Caco-2 (cell line): Measurements from ENCODE around the gene PAWR. TPM values are rescaled to one million over a fixed set of nuclear protein-coding genes. Genes with fewer than 3 reads are reported as not detected.
"Not testable (repeated sequence)": the region's sequence is repeated elsewhere in the genome, so short reads cannot be mapped to it uniquely, and the experiment has no call there.

Experiments
- BruUV-seq: library from RNA; stranded (reverse); fragments of 400-500 nt; replicated peaks from 2 replicates; lab custom pipeline; 2021; lab: Mats Ljungman, UMichigan
- CTCF ChIA-PET: fragments of 300-600 bp; sonication (Branson Sonifier 250); formaldehyde crosslinking; loops from one replicate; lab custom pipeline; 2022; ENCODE audit warnings: antibody characterized with exemption; lab: Charles Lee
- POLR2A ChIA-PET: fragments of 300-600 bp; sonication (Branson Sonifier 250); formaldehyde crosslinking; loops from one replicate; lab custom pipeline; 2022; ENCODE audit warnings: antibody characterized with exemption; lab: Charles Lee
- DNase-seq, 2 experiments: peaks; one replicate each; pipeline versions ENCODE4 v3.0.0 to v3.0.0-alpha.2; 2020 to 2022
- H3K27me3 ChIP-seq: replicated peaks from 2 replicates; pipeline ENCODE4 v1.6.0; 2011; ENCODE audit warnings: low read length; ENCODE audit not compliant: control insufficient read depth, insufficient read depth
- H3K36me3 ChIP-seq: 2 replicates; pipeline ENCODE4 v1.5.1; 2011; ENCODE audit warnings: low read length; ENCODE audit not compliant: control insufficient read depth, insufficient read depth
- H3K4me1 ChIP-seq: fragments of 250-450 bp; sonication (Bioruptor Pico); 2 replicates; pipeline ENCODE4 v1.5.1; 2020; ENCODE audit warnings: mild to moderate bottlenecking
- H3K4me3 ChIP-seq: 2 replicates; pipeline ENCODE4 v1.5.1; 2011; ENCODE audit warnings: low read depth, mild to moderate bottlenecking, control low read depth, low read length
- H3K9me3 ChIP-seq: fragments of 250-450 bp; sonication (Bioruptor Pico); 2 replicates; pipeline ENCODE4 v1.5.1; 2020; ENCODE audit warnings: mild to moderate bottlenecking, moderate library complexity
- H3K27ac Mint-ChIP-seq: one replicate; pipeline ENCODE4 v1.8.0; 2022; ENCODE audit warnings: mixed read lengths; ENCODE audit not compliant: unreplicated experiment
- H3K27me3 Mint-ChIP-seq: one replicate; pipeline ENCODE4 v1.8.0; 2022; ENCODE audit warnings: mixed read lengths; ENCODE audit not compliant: insufficient read depth, unreplicated experiment
- H3K36me3 Mint-ChIP-seq: one replicate; pipeline ENCODE4 v1.8.0; 2022; ENCODE audit warnings: mild to moderate bottlenecking, mixed read lengths; ENCODE audit not compliant: insufficient read depth, unreplicated experiment
- H3K4me1 Mint-ChIP-seq: one replicate; pipeline ENCODE4 v1.8.0; 2022; ENCODE audit warnings: low read depth, mixed read lengths; ENCODE audit not compliant: unreplicated experiment
- H3K4me3 Mint-ChIP-seq: one replicate; pipeline ENCODE4 v1.8.0; 2022; ENCODE audit warnings: mild to moderate bottlenecking, moderate library complexity, mixed read lengths; ENCODE audit not compliant: unreplicated experiment
- H3K9me3 Mint-ChIP-seq: one replicate; pipeline ENCODE4 v1.8.0; 2022; ENCODE audit warnings: mixed read lengths; ENCODE audit not compliant: unreplicated experiment
- CTCF ChIP-seq, 2 experiments: fragments of 200-600 bp in 1 of 2; IDR thresholded peaks; 1 replicate in 1 of 2; 2 replicates in 1 of 2; pipeline versions ENCODE4 v1.5.1 to v1.8.0; 2011 to 2022; ENCODE audit warnings: antibody characterized with exemption in 1 of 2, control low read depth in 1 of 2, inconsistent platforms in 1 of 2, low read depth in 1 of 2, low read length in 1 of 2, mild to moderate bottlenecking in 1 of 2, moderate library complexity in 1 of 2; ENCODE audit not compliant: insufficient read depth in 1 of 2, severe bottlenecking in 1 of 2, unreplicated experiment in 1 of 2
- intact Hi-C: fragments of 100-400 bp; cut with micrococcal nuclease; formaldehyde crosslinking; loops from one replicate; pipeline ENCODE4 v1.10.0; 2022; ENCODE audit not compliant: unreplicated experiment
- total RNA-seq: library from RNA; stranded (reverse); gene quantifications from 2 replicates; pipeline ENCODE4 v1.2.3, GENCODE V29; 2022

Gene PAWR
- total RNA-seq, 1 experiment from 2014 or later: 157 TPM

DNA sequence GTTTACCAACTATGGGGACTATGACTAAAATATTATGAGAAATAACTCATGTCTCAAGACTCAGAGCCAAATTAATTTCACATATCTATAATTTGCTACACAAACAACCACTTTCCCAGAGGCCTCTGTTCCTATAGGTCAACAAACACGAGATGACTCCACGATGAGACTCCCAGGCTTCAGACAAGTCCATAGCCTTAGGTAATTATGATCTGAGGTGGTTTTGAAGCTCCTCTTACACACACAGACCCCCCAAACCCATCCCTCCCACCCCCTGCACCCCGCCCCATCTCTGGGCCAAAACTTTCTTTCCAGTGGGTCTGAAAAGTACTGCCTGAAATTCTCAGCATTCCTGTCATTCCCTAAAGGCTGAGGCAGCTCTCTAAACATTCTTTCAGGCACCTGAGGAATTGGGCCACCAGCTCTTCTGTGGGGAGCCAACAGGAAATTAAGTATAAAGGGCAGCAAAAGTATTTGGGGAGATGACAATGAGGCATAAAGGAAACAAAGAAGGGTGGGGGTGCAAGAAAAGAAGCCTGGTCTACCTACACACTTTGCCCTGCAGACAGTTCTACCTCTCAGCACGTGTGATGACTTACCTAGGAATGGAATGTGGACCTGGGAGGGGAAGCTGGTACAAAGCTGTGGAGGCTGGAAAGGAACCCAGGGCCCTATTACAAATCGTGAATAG is 143.6 kb downstream of the PAWR start:
- DNase-seq: peak; percentile 87 to 93
- Histone ChIP-seq H3K4me3 (no peak overlapping the region), H3K9me3 (peaks cover 9% of the 10 kb centered on the region), H3K4me1 (peaks cover 56% of the 10 kb centered on the region), H3K27me3 (no peaks in the 10 kb centered on the region), H3K36me3 (peaks cover 2% of the 10 kb centered on the region)
- Mint-ChIP-seq H3K27me3 (no peaks in the 10 kb centered on the region), H3K9me3 (peaks cover 28% of the 10 kb centered on the region), H3K4me3 (peak overlapping the region; percentile 56), H3K36me3 (peaks cover 63% of the 10 kb centered on the region), H3K4me1 (peaks cover 64% of the 10 kb centered on the region), H3K27ac (peak overlapping the region; percentile 97)
- TF ChIP-seq CTCF (IDR thresholded peaks at IDR 0.05; ENCODE audit: insufficient read depth in 1 of 2, low read depth in 1 of 2, low read length in 1 of 2, severe bottlenecking in 1 of 2, unreplicated experiment in 1 of 2): no peak
- intact Hi-C loops: loop anchor here (1.0 to 5.0 kb wide), 8 partner anchors 17 to 390 kb away; partner anchors contain the start of genes PAWR and PPP1R12A
- no TSS peak for BruUV-seq
- POLR2A ChIA-PET: interaction anchor here (0.6 to 1.4 kb wide), 9 partner anchors 8 to 145 kb away, joined by 3 to 8 read pairs (median 4); partner anchors contain the start of gene PAWR
- CTCF ChIA-PET: interaction anchor here (0.5 to 2.2 kb wide), 12 partner anchors 13 to 202 kb away, joined by 3 to 23 read pairs (median 4); partner anchors contain the start of gene PAWR

GRCh38 chr12:79546466-79547043 is 144.2 kb downstream of the PAWR start:
- Histone ChIP-seq H3K36me3 (no peaks in the 10 kb centered on the region; the same call in 1 of the 2 replicates), H3K9me3 (peaks cover 9% of the 10 kb centered on the region), H3K4me1 (peaks cover 56% of the 10 kb centered on the region), H3K4me3 (no peak overlapping the region), H3K27me3 (no peaks in the 10 kb centered on the region)
- CTCF ChIA-PET: interaction anchor here (0.6 to 2.2 kb wide), 10 partner anchors 14 to 191 kb away, joined by 3 to 23 read pairs (median 4); partner anchors contain the start of gene PAWR
- peaks cover 21% of the 10 kb centered on the region for H3K9me3 Mint-ChIP-seq
- H3K4me3 Mint-ChIP-seq: no peak overlapping the region
- TSS peak; percentile 83 for BruUV-seq
- POLR2A ChIA-PET: interaction anchor here (0.9 to 1.4 kb wide), 7 partner anchors 15 to 146 kb away, joined by 3 to 8 read pairs (median 4); partner anchors contain the start of gene PAWR
- H3K27me3 Mint-ChIP-seq: no peaks in the 10 kb centered on the region
- peak overlapping the region; percentile 97 for H3K27ac Mint-ChIP-seq
- peaks cover 60% of the 10 kb centered on the region for H3K36me3 Mint-ChIP-seq
- no peak for TF ChIP-seq CTCF (IDR thresholded peaks at IDR 0.05; ENCODE audit: insufficient read depth in 1 of 2, low read depth in 1 of 2, low read length in 1 of 2, severe bottlenecking in 1 of 2, unreplicated experiment in 1 of 2)
- peaks cover 62% of the 10 kb centered on the region for H3K4me1 Mint-ChIP-seq
- no peak for DNase-seq
- intact Hi-C loops: loop anchor here (1.0 to 5.0 kb wide), 8 partner anchors 16 to 391 kb away; partner anchors contain the start of genes PAWR and PPP1R12A

DNA sequence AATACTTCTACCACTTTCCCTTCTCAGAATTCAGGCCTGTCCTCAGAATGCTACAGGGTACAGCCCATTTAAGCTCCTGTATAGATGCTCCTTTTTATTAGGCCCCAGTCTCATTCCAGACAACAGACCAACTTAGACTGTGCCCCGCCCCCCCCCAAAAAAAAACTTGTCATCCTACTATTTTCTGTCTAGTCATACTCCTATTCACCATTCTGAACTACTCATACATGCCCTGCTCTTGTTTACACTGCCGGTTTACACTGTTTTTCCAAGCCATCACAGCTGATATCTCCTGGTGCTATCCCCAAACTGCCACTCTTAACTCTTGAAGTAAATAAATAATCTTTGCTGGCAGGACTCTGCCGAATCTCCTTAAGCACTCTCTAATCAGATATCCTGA is 146.3 kb downstream of the PAWR start:
- H3K4me3 Mint-ChIP-seq, H3K27me3 Mint-ChIP-seq, DNase-seq, H3K36me3 ChIP-seq, H3K9me3 Mint-ChIP-seq, POLR2A ChIA-PET, intact Hi-C loops, H3K27me3 ChIP-seq, H3K4me3 ChIP-seq, CTCF ChIA-PET, H3K9me3 ChIP-seq, BruUV-seq: not testable (repeated sequence)
- peaks cover 36% of the 10 kb centered on the region for H3K4me1 ChIP-seq
- peaks cover 38% of the 10 kb centered on the region for H3K36me3 Mint-ChIP-seq
- peaks cover 48% of the 10 kb centered on the region for H3K4me1 Mint-ChIP-seq
- H3K27ac Mint-ChIP-seq: peak overlapping the region; percentile 75
